Fibroblast of the aortic adventitia (primary cell): ENCODE measurements around the gene SOSTDC1. TPM values are rescaled to one million over a fixed set of nuclear protein-coding genes. Genes with fewer than 3 reads are reported as not detected.
"Not testable (repeated sequence)": the region's sequence is repeated elsewhere in the genome, so short reads cannot be mapped to it uniquely, and the experiment has no call there.

Source experiments
- DNase-seq: peaks from one replicate; pipeline ENCODE4 v3.0.0-alpha.2; 2010; ENCODE audit warnings: low read depth
- H3K4me3 ChIP-seq: 2 replicates; pipeline ENCODE4 v1.5.1; 2011; ENCODE audit warnings: low read depth, mild to moderate bottlenecking, control low read depth, low read length, moderate library complexity
- CTCF ChIP-seq: IDR thresholded peaks from 2 replicates; pipeline ENCODE4 v1.5.1; 2011; ENCODE audit warnings: mild to moderate bottlenecking, low read length, control low read depth, inconsistent platforms; ENCODE audit not compliant: insufficient read depth
- total RNA-seq: library from RNA; depleted of rRNA; stranded (reverse); fragments of >200 nt; gene quantifications from 2 replicates; pipeline ENCODE4 v1.2.3, GENCODE V29; 2012; ENCODE audit warnings: low replicate concordance

The SOSTDC1 gene
- total RNA-seq, 1 donor = 0.36 TPM

- no peak for TF ChIP-seq CTCF
- H3K4me3 ChIP-seq = no peak overlapping the region
- no peak for DNase-seq
These were observed 2.0 kb downstream of the SOSTDC1 start for GRCh38 chr7:16463520-16463919.

- no peak for TF ChIP-seq CTCF
- DNase-seq = no peak
- H3K4me3 ChIP-seq = no peak overlapping the region
These were observed 3.1 kb downstream of the SOSTDC1 start for GRCh38 chr7:16462431-16462889.

GRCh38 chr7:16460789-16461493 lies 4.6 kb downstream of the SOSTDC1 start:
- no peak overlapping the region for H3K4me3 ChIP-seq
- peak; percentile 25 for DNase-seq
- no peak for TF ChIP-seq CTCF

GRCh38 chr7:16456303-16456702 lies 9.2 kb downstream of the SOSTDC1 start:
- H3K4me3 ChIP-seq = not testable (repeated sequence)

GRCh38 chr7:16455591-16455990 lies 9.9 kb downstream of the SOSTDC1 start:
- TF ChIP-seq CTCF = no peak
- no peak overlapping the region for H3K4me3 ChIP-seq
- no peak for DNase-seq

More at GRCh38 chr7:16456303-16456702, 9.2 kb downstream of the SOSTDC1 start:
- DNase-seq = not testable (repeated sequence)

- TF ChIP-seq CTCF = no peak
- H3K4me3 ChIP-seq = no peak overlapping the region
- DNase-seq = no peak
These were observed 15.2 kb downstream of the SOSTDC1 start for GRCh38 chr7:16450366-16450765.

GRCh38 chr7:16447876-16448275 lies 17.7 kb downstream of the SOSTDC1 start:
- no peak for DNase-seq
- no peak overlapping the region for H3K4me3 ChIP-seq
- no peak for TF ChIP-seq CTCF
